IMR-90 (cell line): ENCODE measurements around the gene SYNPO2.

Experiments
- CHD1 ChIP-seq: IDR thresholded peaks from 2 replicates; pipeline ENCODE4 v1.6.1; 2012; ENCODE audit warnings: low read depth, low read length, improper control_type of control experiment
- MXI1 ChIP-seq: IDR thresholded peaks from 2 replicates; pipeline ENCODE4 v1.6.1; 2012; ENCODE audit warnings: low read depth, mild to moderate bottlenecking, low read length, moderate library complexity, borderline replicate concordance
- NFE2L2 ChIP-seq: fragments of 150-350 bp; IDR thresholded peaks from 2 replicates; pipeline ENCODE4 v1.6.1; 2016; ENCODE audit warnings: low read depth, mild to moderate bottlenecking, low read length
- POLR2A ChIP-seq: IDR thresholded peaks from 2 replicates; pipeline ENCODE4 v1.6.1; 2012; ENCODE audit warnings: mild to moderate bottlenecking, low read depth, low read length
- RFX5 ChIP-seq: IDR thresholded peaks from 2 replicates; pipeline ENCODE4 v1.8.0; 2012; ENCODE audit warnings: low read depth, mild to moderate bottlenecking, low read length, moderate library complexity
- SMC3 ChIP-seq: fragments of 150-350 bp; IDR thresholded peaks from 2 replicates; pipeline ENCODE4 v1.6.1; 2016; ENCODE audit warnings: low read depth, mild to moderate bottlenecking, antibody characterized with exemption, low read length, moderate library complexity
- TF ChIP-seq, protein P1 (sequence below): fragments of 150-350 bp; IDR thresholded peaks from 2 replicates; pipeline ENCODE4 v1.6.1; 2017; ENCODE audit warnings: mild to moderate bottlenecking, antibody characterized with exemption, low read length, low read depth
- TF ChIP-seq, protein P2 (sequence below): conservative IDR thresholded peaks from 2 replicates; pipeline ENCODE4 v1.5.1; 2012; ENCODE audit warnings: mild to moderate bottlenecking, low read depth, low read length, improper control_type of control experiment
- TF ChIP-seq, protein P3 (sequence below): fragments of 150-350 bp; IDR thresholded peaks from 2 replicates; pipeline ENCODE4 v1.6.1; 2016; ENCODE audit warnings: low read depth, mild to moderate bottlenecking, low read length, moderate library complexity, borderline replicate concordance

DNA sequence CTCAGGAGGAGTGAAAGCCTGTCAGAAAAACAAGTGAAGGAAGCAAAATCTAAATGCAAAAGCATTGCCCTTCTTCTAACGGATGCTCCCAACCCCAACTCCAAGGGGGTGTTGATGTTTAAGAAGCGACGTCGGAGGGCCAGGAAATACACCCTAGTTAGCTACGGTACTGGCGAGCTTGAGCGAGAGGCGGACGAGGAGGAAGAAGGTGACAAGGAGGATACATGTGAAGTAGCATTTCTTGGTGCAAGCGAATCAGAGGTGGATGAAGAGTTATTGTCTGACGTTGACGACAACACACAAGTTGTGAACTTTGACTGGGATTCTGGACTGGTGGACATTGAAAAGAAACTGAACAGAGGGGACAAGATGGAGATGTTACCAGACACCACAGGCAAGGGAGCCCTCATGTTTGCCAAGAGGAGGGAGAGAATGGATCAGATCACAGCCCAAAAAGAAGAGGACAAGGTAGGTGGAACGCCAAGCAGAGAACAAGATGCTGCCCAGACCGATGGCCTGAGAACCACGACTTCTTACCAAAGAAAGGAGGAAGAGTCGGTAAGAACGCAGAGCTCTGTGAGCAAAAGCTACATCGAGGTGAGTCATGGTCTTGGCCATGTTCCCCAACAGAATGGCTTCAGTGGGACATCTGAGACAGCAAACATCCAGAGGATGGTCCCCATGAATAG is 141.3 kb downstream of the SYNPO2 start:
- TF ChIP-seq, protein P1, sequence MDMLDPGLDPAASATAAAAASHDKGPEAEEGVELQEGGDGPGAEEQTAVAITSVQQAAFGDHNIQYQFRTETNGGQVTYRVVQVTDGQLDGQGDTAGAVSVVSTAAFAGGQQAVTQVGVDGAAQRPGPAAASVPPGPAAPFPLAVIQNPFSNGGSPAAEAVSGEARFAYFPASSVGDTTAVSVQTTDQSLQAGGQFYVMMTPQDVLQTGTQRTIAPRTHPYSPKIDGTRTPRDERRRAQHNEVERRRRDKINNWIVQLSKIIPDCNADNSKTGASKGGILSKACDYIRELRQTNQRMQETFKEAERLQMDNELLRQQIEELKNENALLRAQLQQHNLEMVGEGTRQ = no peak
- TF ChIP-seq, protein P2, sequence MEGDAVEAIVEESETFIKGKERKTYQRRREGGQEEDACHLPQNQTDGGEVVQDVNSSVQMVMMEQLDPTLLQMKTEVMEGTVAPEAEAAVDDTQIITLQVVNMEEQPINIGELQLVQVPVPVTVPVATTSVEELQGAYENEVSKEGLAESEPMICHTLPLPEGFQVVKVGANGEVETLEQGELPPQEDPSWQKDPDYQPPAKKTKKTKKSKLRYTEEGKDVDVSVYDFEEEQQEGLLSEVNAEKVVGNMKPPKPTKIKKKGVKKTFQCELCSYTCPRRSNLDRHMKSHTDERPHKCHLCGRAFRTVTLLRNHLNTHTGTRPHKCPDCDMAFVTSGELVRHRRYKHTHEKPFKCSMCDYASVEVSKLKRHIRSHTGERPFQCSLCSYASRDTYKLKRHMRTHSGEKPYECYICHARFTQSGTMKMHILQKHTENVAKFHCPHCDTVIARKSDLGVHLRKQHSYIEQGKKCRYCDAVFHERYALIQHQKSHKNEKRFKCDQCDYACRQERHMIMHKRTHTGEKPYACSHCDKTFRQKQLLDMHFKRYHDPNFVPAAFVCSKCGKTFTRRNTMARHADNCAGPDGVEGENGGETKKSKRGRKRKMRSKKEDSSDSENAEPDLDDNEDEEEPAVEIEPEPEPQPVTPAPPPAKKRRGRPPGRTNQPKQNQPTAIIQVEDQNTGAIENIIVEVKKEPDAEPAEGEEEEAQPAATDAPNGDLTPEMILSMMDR = no peak
- TF ChIP-seq CHD1 (no peak), RFX5 (no peak), NFE2L2 (no peak), MXI1 (no peak), SMC3 (no peak), POLR2A (no peak)
- TF ChIP-seq, protein P3, sequence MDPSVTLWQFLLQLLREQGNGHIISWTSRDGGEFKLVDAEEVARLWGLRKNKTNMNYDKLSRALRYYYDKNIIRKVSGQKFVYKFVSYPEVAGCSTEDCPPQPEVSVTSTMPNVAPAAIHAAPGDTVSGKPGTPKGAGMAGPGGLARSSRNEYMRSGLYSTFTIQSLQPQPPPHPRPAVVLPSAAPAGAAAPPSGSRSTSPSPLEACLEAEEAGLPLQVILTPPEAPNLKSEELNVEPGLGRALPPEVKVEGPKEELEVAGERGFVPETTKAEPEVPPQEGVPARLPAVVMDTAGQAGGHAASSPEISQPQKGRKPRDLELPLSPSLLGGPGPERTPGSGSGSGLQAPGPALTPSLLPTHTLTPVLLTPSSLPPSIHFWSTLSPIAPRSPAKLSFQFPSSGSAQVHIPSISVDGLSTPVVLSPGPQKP = no peak
